Measurements from ENCODE around the gene MAP2K3.
A peak's percentile ranks its signal among the peaks of the same experiment; 100 is the strongest.

The MAP2K3 gene

GRCh38 chr17:21282850-21283249 lies 1.7 kb upstream of the MAP2K3 start:
- no peak for DNase-seq (ENCODE audit: low read depth)
- TF ChIP-seq, protein P1, sequence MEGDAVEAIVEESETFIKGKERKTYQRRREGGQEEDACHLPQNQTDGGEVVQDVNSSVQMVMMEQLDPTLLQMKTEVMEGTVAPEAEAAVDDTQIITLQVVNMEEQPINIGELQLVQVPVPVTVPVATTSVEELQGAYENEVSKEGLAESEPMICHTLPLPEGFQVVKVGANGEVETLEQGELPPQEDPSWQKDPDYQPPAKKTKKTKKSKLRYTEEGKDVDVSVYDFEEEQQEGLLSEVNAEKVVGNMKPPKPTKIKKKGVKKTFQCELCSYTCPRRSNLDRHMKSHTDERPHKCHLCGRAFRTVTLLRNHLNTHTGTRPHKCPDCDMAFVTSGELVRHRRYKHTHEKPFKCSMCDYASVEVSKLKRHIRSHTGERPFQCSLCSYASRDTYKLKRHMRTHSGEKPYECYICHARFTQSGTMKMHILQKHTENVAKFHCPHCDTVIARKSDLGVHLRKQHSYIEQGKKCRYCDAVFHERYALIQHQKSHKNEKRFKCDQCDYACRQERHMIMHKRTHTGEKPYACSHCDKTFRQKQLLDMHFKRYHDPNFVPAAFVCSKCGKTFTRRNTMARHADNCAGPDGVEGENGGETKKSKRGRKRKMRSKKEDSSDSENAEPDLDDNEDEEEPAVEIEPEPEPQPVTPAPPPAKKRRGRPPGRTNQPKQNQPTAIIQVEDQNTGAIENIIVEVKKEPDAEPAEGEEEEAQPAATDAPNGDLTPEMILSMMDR (conservative IDR thresholded peaks at IDR 0.05; ENCODE audit: low read depth, low read length): no peak
- no peak overlapping the region for H3K4me3 ChIP-seq (ENCODE audit: low read depth, low read length)

DNA sequence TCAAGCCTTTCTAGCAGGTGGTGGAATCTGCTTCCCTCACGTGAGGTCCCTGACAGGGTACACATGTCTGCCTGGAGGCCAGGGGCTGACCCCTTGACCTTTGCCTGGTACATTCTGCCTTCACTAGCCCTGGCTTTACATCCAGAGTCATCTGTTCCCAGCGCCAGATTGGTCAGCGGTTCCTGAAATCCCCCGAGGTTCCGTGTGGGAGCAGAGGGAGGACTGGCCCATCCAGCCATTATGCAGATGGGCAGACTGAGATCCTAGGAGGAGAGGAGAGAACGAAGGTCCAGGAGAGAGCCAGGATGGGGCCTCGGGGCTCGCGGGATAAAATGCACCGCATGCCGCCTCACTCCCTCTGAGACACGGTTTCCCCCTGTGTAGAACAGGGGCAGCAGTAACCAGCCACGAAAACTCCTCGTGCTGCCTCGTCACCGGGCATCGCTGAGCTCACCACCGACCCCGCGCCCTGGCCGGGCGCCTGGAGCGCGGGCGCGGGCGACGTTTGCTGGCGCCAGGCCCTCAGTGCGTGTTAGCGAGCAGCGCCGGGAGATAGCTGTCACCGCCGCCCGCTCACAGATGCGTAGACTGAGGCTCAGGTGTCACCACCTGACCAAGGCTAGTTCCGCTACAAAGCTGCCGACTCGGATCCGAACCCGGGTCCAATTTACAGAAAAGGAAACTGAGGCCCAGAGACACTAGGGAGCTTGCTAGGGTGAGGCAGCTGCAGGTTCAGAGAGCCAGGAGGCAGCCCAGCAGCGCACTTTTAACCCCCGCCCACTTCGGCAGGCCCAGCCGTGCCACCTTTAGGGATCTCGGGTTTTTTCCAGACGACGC lies 811 bp upstream of the MAP2K3 start:
- peak overlapping the region; percentile 64 for H3K4me3 ChIP-seq (ENCODE audit: low read depth, low read length)
- TF ChIP-seq, protein P1 (conservative IDR thresholded peaks at IDR 0.05; ENCODE audit: low read depth, low read length): no peak
- DNase-seq (ENCODE audit: low read depth): peak; percentile 55

- DNase-seq (ENCODE audit: low read depth): peak; percentile 39
- TF ChIP-seq, protein P1 (conservative IDR thresholded peaks at IDR 0.05; ENCODE audit: low read depth, low read length): peak; percentile 22
- H3K4me3 ChIP-seq (ENCODE audit: low read depth, low read length): peak overlapping the region; percentile 80
Measured at GRCh38 chr17:21285164-21286065, 904 bp downstream of the MAP2K3 start.

DNA sequence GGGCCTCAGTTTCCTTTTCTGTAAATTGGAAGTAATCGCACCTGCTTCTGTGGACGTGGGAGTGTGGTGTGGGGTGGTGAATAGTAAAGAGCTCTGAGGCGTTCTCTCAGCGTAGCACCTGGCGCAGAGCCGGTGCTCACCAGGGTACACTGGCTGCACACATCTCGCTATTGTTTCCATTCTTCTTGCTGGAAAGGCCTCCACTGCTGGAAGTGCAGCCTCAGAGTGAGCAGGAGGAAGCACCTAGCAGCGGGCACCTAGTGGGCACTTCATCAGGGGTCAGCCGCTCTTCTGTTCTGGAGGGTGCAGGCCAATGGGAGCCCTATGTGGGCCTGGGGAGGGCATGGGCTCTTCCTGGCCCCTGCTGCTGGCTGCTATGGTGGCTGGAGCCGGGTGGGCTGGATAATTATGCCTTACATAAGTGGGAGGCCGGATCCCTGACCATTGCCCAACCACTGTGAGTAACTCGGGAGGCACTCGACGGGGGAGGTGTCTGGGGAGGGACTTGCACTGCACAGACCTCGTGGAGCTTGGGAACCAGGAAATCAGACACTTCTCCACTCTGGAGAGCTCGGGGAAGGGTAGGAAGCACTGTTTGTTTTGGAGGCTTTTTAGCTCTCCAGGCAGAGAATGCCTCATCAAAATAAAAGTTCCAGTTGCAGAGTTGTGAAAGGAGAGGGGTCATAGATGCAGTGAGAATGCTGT lies 1.7 kb downstream of the MAP2K3 start:
- TF ChIP-seq, protein P1 (conservative IDR thresholded peaks at IDR 0.05; ENCODE audit: low read depth, low read length): no peak
- peak overlapping the region; percentile 80 for H3K4me3 ChIP-seq (ENCODE audit: low read depth, low read length)
- peak; percentile 99 for DNase-seq (ENCODE audit: low read depth)

DNA sequence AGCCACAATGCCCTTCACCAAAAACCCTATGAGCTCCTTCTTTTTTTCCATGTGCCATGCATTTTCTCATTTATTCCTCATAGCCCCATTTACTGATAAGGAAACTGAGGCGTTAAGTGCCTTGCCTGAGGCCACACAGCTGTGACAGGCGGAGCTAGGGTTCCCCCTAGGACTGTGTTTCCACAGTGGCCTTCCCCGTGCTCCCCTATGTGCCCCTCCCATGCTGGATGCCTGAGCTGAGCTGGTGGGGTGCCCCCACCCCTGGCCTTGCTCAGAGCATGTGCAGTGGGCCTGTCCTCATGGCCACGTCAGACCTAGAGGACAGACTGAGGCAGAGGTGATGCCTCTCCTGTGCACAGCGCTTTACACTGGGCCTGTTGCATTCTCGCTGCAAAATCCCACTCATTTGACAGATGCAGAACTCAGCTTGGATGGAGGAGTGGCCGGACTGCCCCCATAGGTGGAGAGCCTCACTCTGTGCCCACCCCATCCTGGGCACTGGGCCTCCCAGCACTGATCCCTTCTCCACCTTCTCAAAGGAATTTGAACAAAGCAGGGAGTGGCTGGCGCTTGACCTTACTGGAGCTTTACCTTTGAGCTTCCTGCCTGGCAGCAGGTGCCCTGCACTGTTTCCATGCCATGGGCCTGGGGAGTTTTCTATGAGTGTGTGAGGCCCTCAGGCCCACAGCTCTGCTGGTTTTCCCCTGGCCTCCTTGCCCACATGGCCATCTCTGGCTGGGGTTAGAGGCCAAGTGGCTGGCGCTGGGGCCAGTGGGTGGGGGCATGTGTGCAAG lies 2.6 kb downstream of the MAP2K3 start:
- TF ChIP-seq, protein P1 (conservative IDR thresholded peaks at IDR 0.05; ENCODE audit: low read depth, low read length): no peak
- H3K4me3 ChIP-seq (ENCODE audit: low read depth, low read length): peak overlapping the region; percentile 80
- no peak for DNase-seq (ENCODE audit: low read depth)
